BLaER1 treated with 17β-estradiol and CSF1 and Interleukin-3, amounts not matched to agents 10 nM and 100 nM (cell line): ENCODE results near the gene TMEM81.

Source experiments
- H3K27ac ChIP-seq, 11 experiments: shearing (Covaris generic); formaldehyde crosslinking; 2 replicates each; pipeline ENCODE4 v1.8.1; 2022
- H3K27me3 ChIP-seq, 11 experiments: shearing (Covaris generic); formaldehyde crosslinking; 2 replicates each; pipeline ENCODE4 v1.8.1; 2022
- H3K36me3 ChIP-seq, 11 experiments: shearing (Covaris generic); formaldehyde crosslinking; 2 replicates each; pipeline ENCODE4 v1.8.1; 2022
- H3K4me1 ChIP-seq, 10 experiments: shearing (Covaris generic); formaldehyde crosslinking; 2 replicates each; pipeline ENCODE4 v1.8.1; 2022
- H3K4me2 ChIP-seq, 11 experiments: shearing (Covaris generic); formaldehyde crosslinking; 2 replicates each; pipeline ENCODE4 v1.8.1; 2022
- H3K4me3 ChIP-seq, 10 experiments: shearing (Covaris generic); formaldehyde crosslinking; 2 replicates each; pipeline ENCODE4 v1.8.1; 2022
- H3K9ac ChIP-seq, 11 experiments: shearing (Covaris generic); formaldehyde crosslinking; 2 replicates each; pipeline ENCODE4 v1.8.1; 2022
- H3K9me3 ChIP-seq, 11 experiments: shearing (Covaris generic); formaldehyde crosslinking; replicated peaks in 1 of 11; 2 replicates each; pipeline ENCODE4 v1.8.1; 2022
- H4K20me1 ChIP-seq, 11 experiments: shearing (Covaris generic); formaldehyde crosslinking; 2 replicates each; pipeline ENCODE4 v1.8.1; 2022
- Cebpa-rat ChIP-seq, 11 experiments: shearing (Covaris generic); IDR thresholded peaks; 2 replicates each; pipeline ENCODE4 v1.8.1; 2022

Gene TMEM81

GRCh38 chr1:205066141-205066818 lies 18.0 kb downstream of the TMEM81 start:
- no peak for TF ChIP-seq Cebpa-rat (IDR thresholded peaks at IDR 0.05)
- Histone ChIP-seq H3K9me3 (no peaks in the 10 kb centered on the region), H3K27ac (no peak overlapping the region), H4K20me1 (no peaks in the 10 kb centered on the region; a peak in 2 of 22 replicates), H3K4me3 (no peak overlapping the region), H3K9ac (no peak overlapping the region), H3K4me2 (no peak overlapping the region), H3K4me1 (peaks cover 0 to 7% (median 2%) of the 10 kb centered on the region in 10 experiments; a peak in 12 of 20 replicates), H3K36me3 (no peaks in the 10 kb centered on the region), H3K27me3 (no peaks in the 10 kb centered on the region)

GRCh38 chr1:205065666-205066065 lies 18.6 kb downstream of the TMEM81 start:
- Histone ChIP-seq H3K27ac (no peak overlapping the region), H3K4me3 (no peak overlapping the region), H4K20me1 (no peaks in the 10 kb centered on the region; a peak in 2 of 22 replicates), H3K36me3 (no peaks in the 10 kb centered on the region), H3K4me1 (peaks cover 0 to 11% (median 6%) of the 10 kb centered on the region in 10 experiments; a peak in 12 of 20 replicates), H3K27me3 (no peaks in the 10 kb centered on the region), H3K9me3 (no peaks in the 10 kb centered on the region), H3K9ac (no peak overlapping the region), H3K4me2 (no peak overlapping the region)
- no peak for TF ChIP-seq Cebpa-rat (IDR thresholded peaks at IDR 0.05)

DNA sequence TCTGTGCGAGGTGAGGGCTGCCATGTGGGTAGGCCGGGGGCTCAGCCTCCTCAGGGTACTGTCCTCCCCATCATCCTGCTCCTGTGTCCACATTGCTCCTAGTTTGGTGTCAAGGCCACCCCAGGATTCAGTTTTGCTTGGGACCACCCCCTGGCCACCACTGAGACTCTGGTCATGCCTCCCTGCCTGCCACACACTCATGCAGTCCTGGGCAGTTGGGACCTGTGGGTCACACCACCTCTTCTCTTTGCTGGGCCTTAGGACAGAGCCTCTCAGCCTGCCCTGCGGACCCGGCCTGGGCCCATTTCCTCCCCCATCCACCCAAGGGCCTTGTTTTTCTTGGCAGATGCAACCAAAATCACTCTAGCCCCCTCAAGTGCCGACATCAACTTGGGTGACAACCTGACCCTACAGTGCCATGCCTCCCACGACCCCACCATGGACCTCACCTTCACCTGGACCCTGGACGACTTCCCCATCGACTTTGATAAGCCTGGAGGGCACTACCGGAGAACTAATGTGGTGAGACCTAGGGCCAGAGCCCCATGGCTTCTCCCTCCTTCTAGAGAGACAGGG lies 19.4 kb downstream of the TMEM81 start:
- TF ChIP-seq Cebpa-rat (IDR thresholded peaks at IDR 0.05), result no peak

DNA sequence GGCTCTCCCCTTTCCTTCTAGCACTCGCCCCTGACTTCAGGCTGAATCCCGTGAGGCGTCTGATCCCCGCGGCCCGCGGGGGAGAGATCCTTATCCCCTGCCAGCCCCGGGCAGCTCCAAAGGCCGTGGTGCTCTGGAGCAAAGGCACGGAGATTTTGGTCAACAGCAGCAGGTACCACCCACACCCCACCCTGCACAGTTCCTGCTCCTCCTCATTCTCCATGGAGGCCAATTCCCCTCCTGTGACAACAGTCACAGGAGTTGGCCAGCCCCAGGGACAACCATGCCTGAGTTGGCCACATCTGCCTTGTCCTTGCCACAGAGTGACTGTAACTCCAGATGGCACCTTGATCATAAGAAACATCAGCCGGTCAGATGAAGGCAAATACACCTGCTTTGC lies 20.0 kb downstream of the TMEM81 start:
- no peaks in the 10 kb centered on the region; a peak in 2 of 22 replicates for H4K20me1 ChIP-seq
- no peaks in the 10 kb centered on the region for H3K9me3 ChIP-seq
- H3K4me2 ChIP-seq, result no peak overlapping the region
- no peak overlapping the region for H3K4me3 ChIP-seq
- TF ChIP-seq Cebpa-rat (IDR thresholded peaks at IDR 0.05), result no peak
- no peaks in the 10 kb centered on the region for H3K36me3 ChIP-seq
- H3K27me3 ChIP-seq, result no peaks in the 10 kb centered on the region
- H3K4me1 ChIP-seq, result peaks cover 0 to 11% (median 6%) of the 10 kb centered on the region in 10 experiments; a peak in 12 of 20 replicates
- no peak overlapping the region for H3K9ac ChIP-seq
- no peak overlapping the region for H3K27ac ChIP-seq

More for the DNA sequence above, 19.4 kb downstream of the TMEM81 start:
- H3K27me3 ChIP-seq, result no peaks in the 10 kb centered on the region
- H3K9me3 ChIP-seq, result no peaks in the 10 kb centered on the region
- no peaks in the 10 kb centered on the region for H3K36me3 ChIP-seq
- no peak overlapping the region for H3K9ac ChIP-seq
- no peak overlapping the region for H3K4me2 ChIP-seq
- H4K20me1 ChIP-seq, result no peaks in the 10 kb centered on the region; a peak in 2 of 22 replicates
- H3K27ac ChIP-seq, result no peak overlapping the region
- H3K4me1 ChIP-seq, result peaks cover 0 to 11% (median 6%) of the 10 kb centered on the region in 10 experiments; a peak in 12 of 20 replicates
- H3K4me3 ChIP-seq, result no peak overlapping the region

GRCh38 chr1:205062895-205063294 lies 21.4 kb downstream of the TMEM81 start:
- no peak for TF ChIP-seq Cebpa-rat (IDR thresholded peaks at IDR 0.05)
- Histone ChIP-seq H3K27me3 (no peaks in the 10 kb centered on the region), H3K4me2 (no peak overlapping the region)

DNA sequence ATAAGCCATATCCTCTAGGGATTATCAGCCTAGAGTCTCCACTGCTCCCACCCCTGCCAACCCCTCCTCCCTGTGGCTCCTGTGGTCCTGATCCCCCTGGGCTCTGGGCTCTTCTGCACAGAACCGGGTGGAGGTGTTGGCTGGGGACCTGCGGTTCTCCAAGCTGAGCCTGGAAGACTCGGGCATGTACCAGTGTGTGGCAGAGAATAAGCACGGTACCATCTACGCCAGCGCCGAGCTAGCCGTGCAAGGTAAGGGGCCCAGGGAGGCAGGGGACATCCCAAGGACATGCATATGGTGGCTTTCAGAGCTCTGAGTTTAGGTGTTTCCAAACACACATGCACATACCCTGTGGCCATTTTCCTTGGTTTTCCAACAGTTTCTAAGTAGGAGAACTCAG lies 21.9 kb downstream of the TMEM81 start:
- no peaks in the 10 kb centered on the region; a peak in 2 of 22 replicates for H4K20me1 ChIP-seq
- no peaks in the 10 kb centered on the region for H3K36me3 ChIP-seq
- no peak overlapping the region for H3K27ac ChIP-seq
- H3K4me2 ChIP-seq, result no peak overlapping the region
- H3K27me3 ChIP-seq, result no peaks in the 10 kb centered on the region
- no peak for TF ChIP-seq Cebpa-rat (IDR thresholded peaks at IDR 0.05)
- peaks cover 0 to 11% (median 6%) of the 10 kb centered on the region in 10 experiments; a peak in 12 of 20 replicates for H3K4me1 ChIP-seq
- 0 out of 22 replicates have a peak overlapping the region, but pooled peaks of 1 of the 11 experiments have one; percentile 9 for H3K9ac ChIP-seq
- no peaks in the 10 kb centered on the region for H3K9me3 ChIP-seq
- no peak overlapping the region for H3K4me3 ChIP-seq

More at GRCh38 chr1:205062895-205063294, 21.4 kb downstream of the TMEM81 start:
- Histone ChIP-seq H3K9me3 (no peaks in the 10 kb centered on the region), H3K9ac (no peak overlapping the region), H3K36me3 (no peaks in the 10 kb centered on the region), H3K4me1 (peaks cover 0 to 11% (median 6%) of the 10 kb centered on the region in 10 experiments; a peak in 12 of 20 replicates), H3K27ac (no peak overlapping the region), H3K4me3 (no peak overlapping the region), H4K20me1 (no peaks in the 10 kb centered on the region; a peak in 2 of 22 replicates)

DNA sequence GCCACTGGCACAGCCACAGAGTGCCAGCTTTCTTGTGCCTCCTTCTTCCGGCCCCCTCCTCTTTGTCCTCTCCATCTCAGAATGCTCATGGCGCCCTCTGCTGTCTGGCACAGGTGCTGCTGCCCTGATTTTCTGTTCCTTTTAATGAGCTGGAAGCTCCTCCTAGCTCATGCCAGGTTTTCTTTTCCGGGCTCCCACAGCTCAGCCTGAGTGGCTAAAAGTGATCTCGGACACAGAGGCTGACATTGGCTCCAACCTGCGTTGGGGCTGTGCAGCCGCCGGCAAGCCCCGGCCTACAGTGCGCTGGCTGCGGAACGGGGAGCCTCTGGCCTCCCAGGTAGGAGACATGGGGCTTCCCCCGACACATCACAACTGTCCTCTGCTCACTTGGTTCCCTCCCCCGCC lies 22.6 kb downstream of the TMEM81 start:
- no peak overlapping the region for H3K27ac ChIP-seq
- no peaks in the 10 kb centered on the region for H3K27me3 ChIP-seq
- no peaks in the 10 kb centered on the region for H3K36me3 ChIP-seq
- peak overlapping the region in 2 of 11 experiments; percentile 28 to 37; a peak in 1 of 22 replicates for H3K9ac ChIP-seq
- no peak overlapping the region for H3K4me3 ChIP-seq
- peak overlapping the region in 5 of 11 experiments; percentile 12 to 38 (median 26); a peak in 3 of 22 replicates for H3K4me2 ChIP-seq
- peaks cover 0 to 12% (median 6%) of the 10 kb centered on the region in 10 experiments; a peak in 13 of 20 replicates for H3K4me1 ChIP-seq
- H4K20me1 ChIP-seq, result peaks cover 0 to under 1% (median 0%) of the 10 kb centered on the region in 11 experiments; a peak in 2 of 22 replicates
- TF ChIP-seq Cebpa-rat (IDR thresholded peaks at IDR 0.05), result no peak
- H3K9me3 ChIP-seq, result no peaks in the 10 kb centered on the region

- 0 out of 22 replicates have a peak overlapping the region, but pooled peaks of 1 of the 11 experiments have one; percentile 13 for H3K27ac ChIP-seq
- no peak overlapping the region for H3K4me3 ChIP-seq
Observed at GRCh38 chr1:205061227-205061626, 23.0 kb downstream of the TMEM81 start.

GRCh38 chr1:205060746-205061145 lies 23.5 kb downstream of the TMEM81 start:
- H3K4me3 ChIP-seq, result no peak overlapping the region
- H3K9ac ChIP-seq, result no peak overlapping the region
- H3K27me3 ChIP-seq, result no peaks in the 10 kb centered on the region

More at GRCh38 chr1:205061227-205061626, 23.0 kb downstream of the TMEM81 start:
- TF ChIP-seq Cebpa-rat (IDR thresholded peaks at IDR 0.05), result no peak
- Histone ChIP-seq H3K4me1 (peaks cover 0 to 16% (median 10%) of the 10 kb centered on the region in 10 experiments; a peak in 14 of 20 replicates), H3K9me3 (no peaks in the 10 kb centered on the region), H3K9ac (peak overlapping the region in 1 of 11 experiments; percentile 37; a peak in 2 of 22 replicates), H3K4me2 (peak overlapping the region in 6 of 11 experiments; percentile 10 to 38 (median 24); a peak in 4 of 22 replicates), H3K27me3 (no peaks in the 10 kb centered on the region), H3K36me3 (no peaks in the 10 kb centered on the region), H4K20me1 (peaks cover 0 to 5% (median 0%) of the 10 kb centered on the region in 11 experiments; a peak in 2 of 22 replicates)

More at GRCh38 chr1:205060746-205061145, 23.5 kb downstream of the TMEM81 start:
- H4K20me1 ChIP-seq, result peaks cover 0 to 7% (median 0%) of the 10 kb centered on the region in 11 experiments; a peak in 2 of 22 replicates
- peaks cover 0 to 21% (median 13%) of the 10 kb centered on the region in 10 experiments; a peak in 14 of 20 replicates for H3K4me1 ChIP-seq
- TF ChIP-seq Cebpa-rat (IDR thresholded peaks at IDR 0.05), result no peak
- no peaks in the 10 kb centered on the region for H3K9me3 ChIP-seq
- no peaks in the 10 kb centered on the region for H3K36me3 ChIP-seq
- H3K4me2 ChIP-seq, result peak overlapping the region in 1 of 11 experiments; percentile 26; a peak in 1 of 22 replicates
- H3K27ac ChIP-seq, result 0 out of 22 replicates have a peak overlapping the region, but pooled peaks of 1 of the 11 experiments have one; percentile 13
